Uterus (tissue), 2 donors: ENCODE measurements around the gene MED31.

Source experiments
- POLR2A ChIP-seq, 2 donors: fragments of 450-650 bp; IDR thresholded peaks; one replicate each; pipeline ENCODE4 v1.6.1; 2016; ENCODE audit warnings: antibody characterized with exemption in 2 of 2, mild to moderate bottlenecking in 1 of 2, moderate library complexity in 1 of 2
- TF ChIP-seq, protein P1 (sequence below), 4 experiments: fragments of 200-600 bp in 2 of 4; fragments of 450-650 bp in 2 of 4; sonication (generic) in 2 of 4; IDR thresholded peaks; one replicate each; pipeline ENCODE4 v1.5.1; 2016 to 2019; ENCODE audit warnings: antibody characterized with exemption in 4 of 4, mild to moderate bottlenecking in 2 of 4, moderate library complexity in 1 of 4

DNA sequence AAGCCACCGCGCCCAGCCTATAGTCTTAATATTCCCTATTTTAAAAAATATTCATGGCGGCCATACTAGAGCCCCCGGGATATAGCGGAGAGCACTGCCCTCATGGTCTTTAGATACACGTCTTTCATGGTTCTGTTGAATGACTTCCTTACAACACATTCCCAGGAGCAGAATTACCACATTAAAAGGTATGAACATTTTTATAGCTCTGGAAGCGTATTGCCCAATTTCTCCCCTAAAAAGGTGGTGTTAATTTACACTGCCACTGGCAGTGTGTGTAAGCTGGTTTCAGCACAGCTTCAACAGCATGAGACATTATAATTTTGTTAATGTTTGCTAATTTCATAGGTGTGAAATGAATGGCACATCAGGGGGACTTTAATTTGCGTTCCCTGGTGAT is 19.2 kb upstream of the MED31 start:
- TF ChIP-seq, protein P1, sequence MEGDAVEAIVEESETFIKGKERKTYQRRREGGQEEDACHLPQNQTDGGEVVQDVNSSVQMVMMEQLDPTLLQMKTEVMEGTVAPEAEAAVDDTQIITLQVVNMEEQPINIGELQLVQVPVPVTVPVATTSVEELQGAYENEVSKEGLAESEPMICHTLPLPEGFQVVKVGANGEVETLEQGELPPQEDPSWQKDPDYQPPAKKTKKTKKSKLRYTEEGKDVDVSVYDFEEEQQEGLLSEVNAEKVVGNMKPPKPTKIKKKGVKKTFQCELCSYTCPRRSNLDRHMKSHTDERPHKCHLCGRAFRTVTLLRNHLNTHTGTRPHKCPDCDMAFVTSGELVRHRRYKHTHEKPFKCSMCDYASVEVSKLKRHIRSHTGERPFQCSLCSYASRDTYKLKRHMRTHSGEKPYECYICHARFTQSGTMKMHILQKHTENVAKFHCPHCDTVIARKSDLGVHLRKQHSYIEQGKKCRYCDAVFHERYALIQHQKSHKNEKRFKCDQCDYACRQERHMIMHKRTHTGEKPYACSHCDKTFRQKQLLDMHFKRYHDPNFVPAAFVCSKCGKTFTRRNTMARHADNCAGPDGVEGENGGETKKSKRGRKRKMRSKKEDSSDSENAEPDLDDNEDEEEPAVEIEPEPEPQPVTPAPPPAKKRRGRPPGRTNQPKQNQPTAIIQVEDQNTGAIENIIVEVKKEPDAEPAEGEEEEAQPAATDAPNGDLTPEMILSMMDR (IDR thresholded peaks at IDR 0.05) = no peak
- no peak for TF ChIP-seq POLR2A (IDR thresholded peaks at IDR 0.05)
